GM12878 (cell line): Measurements from ENCODE around the gene SV2B.

Experiments
- ASH2L ChIP-seq: fragments of 300-600, 200-600 bp; sonication (generic); IDR thresholded peaks from 2 replicates; pipeline ENCODE4 v1.6.1; 2017; ENCODE audit warnings: low read depth, mild to moderate bottlenecking, borderline replicate concordance
- EZH2 ChIP-seq: IDR thresholded peaks from 2 replicates; pipeline ENCODE4 v1.6.1; 2012; ENCODE audit warnings: low read depth, mild to moderate bottlenecking, control low read depth, inconsistent platforms, low read length, borderline replicate concordance; ENCODE audit not compliant: control insufficient read depth
- FOXK2 ChIP-seq: fragments of 450-650 bp; IDR thresholded peaks from 2 replicates; pipeline ENCODE4 v1.6.1; 2017; ENCODE audit warnings: mild to moderate bottlenecking, moderate library complexity
- GABPA ChIP-seq: IDR thresholded peaks from 2 replicates; pipeline ENCODE4 v1.6.1; 2014; ENCODE audit warnings: antibody characterized with exemption, low read depth, mild to moderate bottlenecking, inconsistent platforms
- HDAC6 ChIP-seq: fragments of 200-600 bp; sonication (generic); IDR thresholded peaks from one replicate; pipeline ENCODE4 v1.8.0; 2017; ENCODE audit warnings: antibody characterized with exemption; ENCODE audit not compliant: unreplicated experiment
- KDM1A ChIP-seq: fragments of 200-600 bp; sonication (generic); IDR thresholded peaks from 2 replicates; pipeline ENCODE4 v1.6.1; 2016; ENCODE audit warnings: borderline replicate concordance
- MXI1 ChIP-seq: fragments of 150-350 bp; IDR thresholded peaks from 2 replicates; pipeline ENCODE4 v1.6.1; 2011; ENCODE audit warnings: low read depth, mild to moderate bottlenecking, inconsistent platforms, low read length, improper control_type of control experiment
- POLR2A ChIP-seq: IDR thresholded peaks from 2 replicates; pipeline ENCODE4 v1.6.1; 2011; ENCODE audit warnings: low read depth, mild to moderate bottlenecking, low read length
- POLR2AphosphoS5 ChIP-seq: IDR thresholded peaks from 2 replicates; pipeline ENCODE4 v1.6.1; 2011; ENCODE audit warnings: mild to moderate bottlenecking, low read length, inconsistent platforms
- SIN3A ChIP-seq: IDR thresholded peaks from 2 replicates; pipeline ENCODE4 v1.6.1; 2012; ENCODE audit warnings: low read depth, low read length, improper control_type of control experiment
- YBX1 ChIP-seq: fragments of 450-650 bp; IDR thresholded peaks from 2 replicates; pipeline ENCODE4 v1.6.1; 2016; ENCODE audit warnings: antibody characterized with exemption
- ZNF217 ChIP-seq: fragments of 450-650 bp; IDR thresholded peaks from 2 replicates; pipeline ENCODE4 v1.6.1; 2017; ENCODE audit warnings: antibody characterized with exemption, mild to moderate bottlenecking
- TF ChIP-seq, protein P1 (sequence below), 3 experiments: IDR thresholded peaks in 2 of 3; conservative IDR thresholded peaks in 1 of 3; 2 replicates each; pipeline ENCODE4 v1.5.1; 2011; ENCODE audit warnings: low read depth in 3 of 3, low read length in 3 of 3, mild to moderate bottlenecking in 3 of 3, control low read depth in 2 of 3, moderate library complexity in 2 of 3, inconsistent platforms in 1 of 3, mixed read lengths in 1 of 3; ENCODE audit not compliant: control insufficient read depth in 2 of 3, insufficient read depth in 1 of 3; ENCODE audit errors: extremely low read depth in 1 of 3

DNA sequence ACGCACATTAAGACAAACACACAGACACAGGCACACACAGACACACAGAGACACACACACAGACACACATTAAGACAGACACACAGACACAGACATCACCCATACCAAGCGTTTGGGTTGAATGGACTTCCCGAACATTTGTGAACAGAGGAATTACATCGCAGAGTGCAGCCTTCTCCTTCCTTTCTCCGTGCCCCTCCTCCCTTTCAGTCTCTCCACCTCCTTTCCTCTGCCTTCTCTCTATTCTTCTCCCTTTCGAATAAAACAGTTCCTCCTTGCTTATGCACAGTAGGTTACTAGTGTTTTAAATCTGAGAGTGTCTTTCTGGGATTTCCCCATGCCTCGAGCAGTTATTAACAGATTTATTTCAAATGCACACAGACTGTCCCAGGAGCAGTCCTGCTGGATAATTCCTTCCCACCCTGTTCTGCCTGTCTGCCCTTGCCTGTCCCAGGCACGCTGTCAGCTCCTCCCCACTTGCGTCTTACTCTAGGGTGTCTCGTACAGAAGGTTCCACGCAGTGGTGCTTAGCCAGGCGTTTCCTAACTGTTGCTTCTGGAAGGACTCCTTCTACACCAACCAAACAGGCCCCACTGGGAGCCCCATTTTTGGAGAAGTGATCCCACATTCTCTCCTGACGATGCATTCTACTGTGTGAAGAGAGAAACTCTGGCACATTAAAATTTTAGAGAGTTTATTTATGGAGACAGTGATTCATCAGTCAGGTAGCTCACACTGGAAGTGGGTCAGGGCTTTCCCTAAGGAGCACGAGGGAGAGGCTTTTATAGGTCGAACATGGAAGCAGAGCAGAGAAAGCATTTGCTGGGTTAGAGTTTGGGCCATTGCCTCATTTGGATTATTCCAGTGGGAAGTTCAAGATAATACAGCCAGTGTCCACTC, 163.8 kb downstream of the SV2B start:
- no peak for TF ChIP-seq POLR2A
- TF ChIP-seq, protein P1, sequence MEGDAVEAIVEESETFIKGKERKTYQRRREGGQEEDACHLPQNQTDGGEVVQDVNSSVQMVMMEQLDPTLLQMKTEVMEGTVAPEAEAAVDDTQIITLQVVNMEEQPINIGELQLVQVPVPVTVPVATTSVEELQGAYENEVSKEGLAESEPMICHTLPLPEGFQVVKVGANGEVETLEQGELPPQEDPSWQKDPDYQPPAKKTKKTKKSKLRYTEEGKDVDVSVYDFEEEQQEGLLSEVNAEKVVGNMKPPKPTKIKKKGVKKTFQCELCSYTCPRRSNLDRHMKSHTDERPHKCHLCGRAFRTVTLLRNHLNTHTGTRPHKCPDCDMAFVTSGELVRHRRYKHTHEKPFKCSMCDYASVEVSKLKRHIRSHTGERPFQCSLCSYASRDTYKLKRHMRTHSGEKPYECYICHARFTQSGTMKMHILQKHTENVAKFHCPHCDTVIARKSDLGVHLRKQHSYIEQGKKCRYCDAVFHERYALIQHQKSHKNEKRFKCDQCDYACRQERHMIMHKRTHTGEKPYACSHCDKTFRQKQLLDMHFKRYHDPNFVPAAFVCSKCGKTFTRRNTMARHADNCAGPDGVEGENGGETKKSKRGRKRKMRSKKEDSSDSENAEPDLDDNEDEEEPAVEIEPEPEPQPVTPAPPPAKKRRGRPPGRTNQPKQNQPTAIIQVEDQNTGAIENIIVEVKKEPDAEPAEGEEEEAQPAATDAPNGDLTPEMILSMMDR (IDR thresholded peaks at IDR 0.05 in 2 of 3, conservative IDR thresholded peaks at IDR 0.05 in 1 of 3; ENCODE audit: control insufficient read depth in 2 of 3, extremely low read depth in 1 of 3, insufficient read depth in 1 of 3, low read depth in 3 of 3, low read length in 3 of 3) = no peak
- no peak for TF ChIP-seq ASH2L
- TF ChIP-seq EZH2 = no peak
- TF ChIP-seq KDM1A = no peak
- TF ChIP-seq GABPA = no peak
- TF ChIP-seq HDAC6 = no peak
- no peak for TF ChIP-seq MXI1
- TF ChIP-seq FOXK2 = no peak
- no peak for TF ChIP-seq YBX1
- TF ChIP-seq SIN3A = no peak
- no peak for TF ChIP-seq ZNF217
- TF ChIP-seq POLR2AphosphoS5 = no peak
